WI38 (cell line): ENCODE results near the gene FNDC8.

Source experiments
- H3K4me3 ChIP-seq: 2 replicates; pipeline ENCODE4 v1.5.1; 2011; ENCODE audit warnings: low read depth, mild to moderate bottlenecking, control low read depth, low read length
- CTCF ChIP-seq: IDR thresholded peaks from 2 replicates; pipeline ENCODE4 v1.5.1; 2012; ENCODE audit warnings: low read depth, mild to moderate bottlenecking, control low read depth, low read length

Gene FNDC8

GRCh38 chr17:35130392-35130791 is 9.0 kb downstream of the FNDC8 start:
- no peak for TF ChIP-seq CTCF
- H3K4me3 ChIP-seq, result no peak overlapping the region

GRCh38 chr17:35132099-35132498 is 10.7 kb downstream of the FNDC8 start:
- no peak overlapping the region for H3K4me3 ChIP-seq
- no peak for TF ChIP-seq CTCF

GRCh38 chr17:35132816-35133550 is 11.6 kb downstream of the FNDC8 start:
- TF ChIP-seq CTCF, result no peak
- H3K4me3 ChIP-seq, result no peak overlapping the region

- no peak for TF ChIP-seq CTCF
- H3K4me3 ChIP-seq, result no peak overlapping the region
Measured at GRCh38 chr17:35135322-35135721, 13.9 kb downstream of the FNDC8 start.

- H3K4me3 ChIP-seq, result no peak overlapping the region
- no peak for TF ChIP-seq CTCF
Measured at GRCh38 chr17:35138218-35138617, 16.8 kb downstream of the FNDC8 start.

- peak; percentile 85 for TF ChIP-seq CTCF
Measured at GRCh38 chr17:35141681-35142466, 20.5 kb downstream of the FNDC8 start, which contains the start of gene NLE1. Gene NLE1 (minus strand): TSS chr17:35142303. CDS start chr17:35142275, 28 bp downstream.

GRCh38 chr17:35142467-35142796 is 21.0 kb downstream of the FNDC8 start:
- no peak for TF ChIP-seq CTCF
- H3K4me3 ChIP-seq, result peak overlapping the region; percentile 96

More at GRCh38 chr17:35141681-35142466, 20.5 kb downstream of the FNDC8 start, which contains the start of gene NLE1:
- H3K4me3 ChIP-seq, result peak within 1 kb of the TSS; percentile 96
